Astrocyte (in vitro differentiated cells and primary cell): ENCODE measurements around the gene TANGO2. TPM values are rescaled to one million over a fixed set of nuclear protein-coding genes. Genes with fewer than 3 reads are reported as not detected.

Experiments
- DNase-seq: peaks from one replicate; pipeline ENCODE4 v3.0.0-alpha.2; 2010; ENCODE audit warnings: low read depth
- FAIRE-seq: peaks from 2 replicates; lab custom pipeline; 2011; peaks lifted over from hg19 to GRCh38; lab: Jason Lieb, UNC
- H2AFZ ChIP-seq: 2 replicates; pipeline ENCODE4 v1.6.0; 2012; ENCODE audit warnings: low read depth, low read length, inconsistent platforms
- H3K27ac ChIP-seq: 2 replicates; pipeline ENCODE4 v1.5.1; 2011; ENCODE audit warnings: low read depth, low read length, inconsistent platforms
- H3K27me3 ChIP-seq: 2 replicates; pipeline ENCODE4 v1.6.0; 2011; ENCODE audit warnings: low read length, inconsistent platforms; ENCODE audit not compliant: insufficient read depth
- H3K36me3 ChIP-seq: 2 replicates; pipeline ENCODE4 v1.5.1; 2011; ENCODE audit warnings: low read length, inconsistent platforms; ENCODE audit not compliant: insufficient read depth
- H3K4me1 ChIP-seq: 2 replicates; pipeline ENCODE4 v1.5.1; 2011; ENCODE audit warnings: low read length, inconsistent platforms; ENCODE audit not compliant: insufficient read depth
- H3K4me2 ChIP-seq: 2 replicates; pipeline ENCODE4 v1.6.0; 2012; ENCODE audit warnings: low read length, inconsistent platforms
- H3K4me3 ChIP-seq: 2 replicates; pipeline ENCODE4 v1.5.1; 2011; ENCODE audit warnings: low read depth, mild to moderate bottlenecking, low read length, inconsistent platforms; ENCODE audit not compliant: insufficient read depth
- H3K79me2 ChIP-seq: 2 replicates; pipeline ENCODE4 v1.6.0; 2012; ENCODE audit warnings: mild to moderate bottlenecking, low read length, inconsistent platforms; ENCODE audit not compliant: insufficient read depth
- H3K9ac ChIP-seq: 2 replicates; pipeline ENCODE4 v1.6.0; 2012; ENCODE audit warnings: mild to moderate bottlenecking, low read length, inconsistent platforms
- H3K9me3 ChIP-seq: 2 replicates; pipeline ENCODE4 v1.5.1; 2012; ENCODE audit warnings: low read depth, mild to moderate bottlenecking, low read length, inconsistent platforms; ENCODE audit not compliant: insufficient read depth
- H4K20me1 ChIP-seq: 2 replicates; pipeline ENCODE4 v1.6.0; 2012; ENCODE audit warnings: low read length, inconsistent platforms; ENCODE audit not compliant: insufficient read depth
- H3K27ac Mint-ChIP-seq: one replicate; pipeline ENCODE4 v1.8.0; 2021; ENCODE audit warnings: mild to moderate bottlenecking, mixed read lengths; ENCODE audit not compliant: unreplicated experiment
- H3K27me3 Mint-ChIP-seq: one replicate; pipeline ENCODE4 v1.8.0; 2021; ENCODE audit warnings: low read depth, mixed read lengths; ENCODE audit not compliant: unreplicated experiment
- H3K36me3 Mint-ChIP-seq: one replicate; pipeline ENCODE4 v1.8.0; 2021; ENCODE audit warnings: low read depth, mixed read lengths; ENCODE audit not compliant: unreplicated experiment
- H3K4me1 Mint-ChIP-seq: one replicate; pipeline ENCODE4 v1.8.0; 2021; ENCODE audit warnings: low read depth, mixed read lengths; ENCODE audit not compliant: unreplicated experiment
- H3K4me3 Mint-ChIP-seq: one replicate; pipeline ENCODE4 v1.8.0; 2021; ENCODE audit warnings: mild to moderate bottlenecking, moderate library complexity, mixed read lengths; ENCODE audit not compliant: unreplicated experiment
- H3K9me3 Mint-ChIP-seq: one replicate; pipeline ENCODE4 v1.8.0; 2021; ENCODE audit warnings: mild to moderate bottlenecking, mixed read lengths; ENCODE audit not compliant: unreplicated experiment
- EZH2 ChIP-seq: IDR thresholded peaks from 2 replicates; pipeline ENCODE4 v1.6.1; 2012; ENCODE audit warnings: mild to moderate bottlenecking, low read length, inconsistent platforms; ENCODE audit not compliant: insufficient read depth
- total RNA-seq: library from RNA; stranded (reverse); gene quantifications from 2 replicates; pipeline ENCODE4 v1.2.1, GENCODE V29; 2021
- TF ChIP-seq, protein P1 (sequence below): IDR thresholded peaks from 2 replicates; pipeline ENCODE4 v1.5.1; 2011; ENCODE audit warnings: low read depth, mild to moderate bottlenecking, inconsistent platforms, low read length, moderate library complexity; ENCODE audit not compliant: insufficient read depth

Gene TANGO2
- total RNA-seq, 1 donor from 2014 or later, result 28.0 TPM

- Mint-ChIP-seq H3K27ac (no peak overlapping the region), H3K9me3 (no peaks in the 10 kb centered on the region), H3K4me3 (no peak overlapping the region), H3K36me3 (peaks cover 11% of the 10 kb centered on the region), H3K27me3 (no peaks in the 10 kb centered on the region), H3K4me1 (peaks cover 2% of the 10 kb centered on the region)
- H3K4me3 ChIP-seq, result no peak overlapping the region
- FAIRE-seq (no peak), DNase-seq (no peak)
- H3K36me3 ChIP-seq, result peaks cover 51% of the 10 kb centered on the region
- H3K9me3 ChIP-seq, result no peaks in the 10 kb centered on the region
- H3K4me1 ChIP-seq, result no peaks in the 10 kb centered on the region
- H3K27me3 ChIP-seq, result no peaks in the 10 kb centered on the region
- H2AFZ ChIP-seq, result no peak overlapping the region
- no peak for TF ChIP-seq EZH2
- TF ChIP-seq, protein P1, sequence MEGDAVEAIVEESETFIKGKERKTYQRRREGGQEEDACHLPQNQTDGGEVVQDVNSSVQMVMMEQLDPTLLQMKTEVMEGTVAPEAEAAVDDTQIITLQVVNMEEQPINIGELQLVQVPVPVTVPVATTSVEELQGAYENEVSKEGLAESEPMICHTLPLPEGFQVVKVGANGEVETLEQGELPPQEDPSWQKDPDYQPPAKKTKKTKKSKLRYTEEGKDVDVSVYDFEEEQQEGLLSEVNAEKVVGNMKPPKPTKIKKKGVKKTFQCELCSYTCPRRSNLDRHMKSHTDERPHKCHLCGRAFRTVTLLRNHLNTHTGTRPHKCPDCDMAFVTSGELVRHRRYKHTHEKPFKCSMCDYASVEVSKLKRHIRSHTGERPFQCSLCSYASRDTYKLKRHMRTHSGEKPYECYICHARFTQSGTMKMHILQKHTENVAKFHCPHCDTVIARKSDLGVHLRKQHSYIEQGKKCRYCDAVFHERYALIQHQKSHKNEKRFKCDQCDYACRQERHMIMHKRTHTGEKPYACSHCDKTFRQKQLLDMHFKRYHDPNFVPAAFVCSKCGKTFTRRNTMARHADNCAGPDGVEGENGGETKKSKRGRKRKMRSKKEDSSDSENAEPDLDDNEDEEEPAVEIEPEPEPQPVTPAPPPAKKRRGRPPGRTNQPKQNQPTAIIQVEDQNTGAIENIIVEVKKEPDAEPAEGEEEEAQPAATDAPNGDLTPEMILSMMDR, result no peak
- no peak overlapping the region for H3K27ac ChIP-seq
- H3K9ac ChIP-seq, result no peak overlapping the region
- H3K4me2 ChIP-seq, result no peak overlapping the region
- peaks cover 91% of the 10 kb centered on the region for H4K20me1 ChIP-seq
- peaks cover 34% of the 10 kb centered on the region for H3K79me2 ChIP-seq
These were observed 87.2 kb downstream of the TANGO2 start for GRCh38 chr22:20107951-20108756.

- Histone ChIP-seq H3K4me3 (no peak overlapping the region), H3K79me2 (peaks cover 28% of the 10 kb centered on the region), H3K27me3 (no peaks in the 10 kb centered on the region), H4K20me1 (peaks cover 87% of the 10 kb centered on the region), H3K36me3 (peaks cover 51% of the 10 kb centered on the region), H3K4me1 (no peaks in the 10 kb centered on the region), H3K9ac (no peak overlapping the region), H3K9me3 (no peaks in the 10 kb centered on the region), H3K27ac (no peak overlapping the region), H2AFZ (no peak overlapping the region), H3K4me2 (no peak overlapping the region)
- H3K27me3 Mint-ChIP-seq, result no peaks in the 10 kb centered on the region
- no peak for FAIRE-seq
- H3K36me3 Mint-ChIP-seq, result peaks cover 11% of the 10 kb centered on the region
- H3K27ac Mint-ChIP-seq, result no peak overlapping the region
- peaks cover 2% of the 10 kb centered on the region for H3K4me1 Mint-ChIP-seq
- H3K9me3 Mint-ChIP-seq, result no peaks in the 10 kb centered on the region
- DNase-seq, result no peak
- H3K4me3 Mint-ChIP-seq, result no peak overlapping the region
- TF ChIP-seq EZH2, result no peak
- TF ChIP-seq, protein P1, result no peak
These were observed 87.9 kb downstream of the TANGO2 start for GRCh38 chr22:20108757-20109230.
